Mesendoderm (in vitro differentiated cells): Measurements from ENCODE around the gene EXOSC2.
A peak's percentile ranks its signal among the peaks of the same experiment; 100 is the strongest.

ENCODE experiments used
- DNase-seq: peaks from one replicate; pipeline ENCODE4 v3.0.0; 2013
- H2AK5ac ChIP-seq: 2 replicates; pipeline ENCODE4 v1.6.1; 2013; ENCODE audit warnings: low read length, inconsistent platforms
- H2BK120ac ChIP-seq: 2 replicates; pipeline ENCODE4 v1.6.1; 2013; ENCODE audit warnings: low read depth, mild to moderate bottlenecking, low read length, moderate library complexity, mixed read lengths
- H2BK15ac ChIP-seq: replicated peaks from 2 replicates; pipeline ENCODE4 v1.6.1; 2013; ENCODE audit warnings: low read depth, mild to moderate bottlenecking, moderate library complexity
- H2BK5ac ChIP-seq: 2 replicates; pipeline ENCODE4 v1.6.1; 2013; ENCODE audit warnings: low read length, inconsistent platforms
- H3K18ac ChIP-seq: 2 replicates; pipeline ENCODE4 v1.6.1; 2013; ENCODE audit warnings: mild to moderate bottlenecking, low read length, mixed read lengths
- H3K23ac ChIP-seq: one replicate; pipeline ENCODE4 v1.6.1; 2013; ENCODE audit warnings: low read length
- H3K27ac ChIP-seq: 2 replicates; pipeline ENCODE4 v1.5.1; 2013; ENCODE audit warnings: low read depth, mild to moderate bottlenecking, inconsistent platforms, low read length, moderate library complexity
- H3K27me3 ChIP-seq: 2 replicates; pipeline ENCODE4 v1.6.1; 2013; ENCODE audit warnings: low read length, control low read depth, mild to moderate bottlenecking, inconsistent platforms; ENCODE audit not compliant: insufficient read depth, poor library complexity
- H3K36me3 ChIP-seq: 2 replicates; pipeline ENCODE4 v1.6.1; 2013; ENCODE audit warnings: low read length, inconsistent platforms; ENCODE audit not compliant: control insufficient read depth, insufficient read depth
- H3K4ac ChIP-seq: one replicate; pipeline ENCODE4 v1.6.1; 2013; ENCODE audit warnings: low read depth, mild to moderate bottlenecking, low read length, moderate library complexity
- H3K4me1 ChIP-seq: 2 replicates; pipeline ENCODE4 v1.6.1; 2013; ENCODE audit warnings: low read depth, low read length, inconsistent platforms; ENCODE audit not compliant: control insufficient read depth
- H3K4me2 ChIP-seq: 2 replicates; pipeline ENCODE4 v1.6.1; 2013; ENCODE audit warnings: low read length
- H3K4me3 ChIP-seq: 2 replicates; pipeline ENCODE4 v1.5.1; 2013; ENCODE audit warnings: mild to moderate bottlenecking, low read length
- H3K56ac ChIP-seq: one replicate; pipeline ENCODE4 v1.6.1; 2013; ENCODE audit warnings: low read length
- H3K79me1 ChIP-seq: 2 replicates; pipeline ENCODE4 v1.6.1; 2013; ENCODE audit warnings: low read length, inconsistent platforms
- H3K79me2 ChIP-seq: 2 replicates; pipeline ENCODE4 v1.6.1; 2013; ENCODE audit warnings: mild to moderate bottlenecking, low read length; ENCODE audit not compliant: control insufficient read depth, insufficient read depth
- H3K9ac ChIP-seq: 2 replicates; pipeline ENCODE4 v1.6.1; 2013; ENCODE audit warnings: low read length, inconsistent platforms
- H4K5ac ChIP-seq: one replicate; pipeline ENCODE4 v1.6.1; 2013; ENCODE audit warnings: low read length
- H4K8ac ChIP-seq: one replicate; pipeline ENCODE4 v1.6.1; 2013; ENCODE audit warnings: low read depth, mild to moderate bottlenecking, control low read depth, low read length, moderate library complexity
- WGBS: extraction: QIAGEN DNeasy Blood & Tissue Kit; methylation state at CpG from one replicate; pipeline ENCODE4 v1.1.7; 2013; ENCODE audit warnings: low lambda C conversion rate, missing lambda C conversion rate; ENCODE audit not compliant: insufficient coverage; ENCODE audit errors: extremely low coverage; 5-methylcytosine and 5-hydroxymethylcytosine counted together

EXOSC2 gene

GRCh38 chr9:130665431-130666392 is 27.9 kb upstream of the EXOSC2 start:
- Histone ChIP-seq H2AK5ac (no peak overlapping the region), H3K27ac (no peak overlapping the region), H3K27me3 (peaks cover 75% of the 10 kb centered on the region), H2BK5ac (no peak overlapping the region), H3K18ac (no peak overlapping the region), H3K79me1 (no peaks in the 10 kb centered on the region), H3K9ac (no peak overlapping the region), H3K4ac (no peak overlapping the region), H4K5ac (no peak overlapping the region), H3K36me3 (no peaks in the 10 kb centered on the region), H3K23ac (peak overlapping the region; percentile 66), H4K8ac (no peak overlapping the region), H3K79me2 (no peaks in the 10 kb centered on the region), H3K56ac (no peak overlapping the region), H3K4me2 (no peak overlapping the region), H3K4me1 (no peaks in the 10 kb centered on the region), H2BK120ac (no peak overlapping the region), H3K4me3 (no peak overlapping the region), H2BK15ac (no peak overlapping the region)
- no CpG with 5 or more reads among the region's 61 CpGs for WGBS
- peak; percentile 31 for DNase-seq

- Histone ChIP-seq H2BK120ac (no peak overlapping the region), H3K27ac (no peak overlapping the region), H3K4me1 (no peaks in the 10 kb centered on the region), H3K4me3 (no peak overlapping the region), H3K18ac (no peak overlapping the region), H3K79me2 (no peaks in the 10 kb centered on the region), H3K56ac (peak overlapping the region; percentile 5), H3K79me1 (no peaks in the 10 kb centered on the region), H3K4ac (no peak overlapping the region), H3K36me3 (no peaks in the 10 kb centered on the region), H3K9ac (no peak overlapping the region), H2AK5ac (no peak overlapping the region), H3K27me3 (peaks cover 66% of the 10 kb centered on the region), H3K4me2 (no peak overlapping the region), H2BK5ac (no peak overlapping the region), H4K8ac (no peak overlapping the region), H3K23ac (peak overlapping the region; percentile 45), H2BK15ac (no peak overlapping the region), H4K5ac (no peak overlapping the region)
- DNase-seq, result no peak
- WGBS, result no CpG with 5 or more reads among the region's 60 CpGs
These were observed 27.0 kb upstream of the EXOSC2 start for GRCh38 chr9:130666393-130667119.

- no CpG with 5 or more reads among the region's 4 CpGs for WGBS
- H3K36me3 ChIP-seq, result no peaks in the 10 kb centered on the region
These were observed 26.5 kb upstream of the EXOSC2 start for GRCh38 chr9:130667120-130667435.

GRCh38 chr9:130668196-130668595 is 25.4 kb upstream of the EXOSC2 start:
- no peak overlapping the region for H3K4ac ChIP-seq
- no peak overlapping the region for H3K9ac ChIP-seq
- H3K23ac ChIP-seq, result no peak overlapping the region

More at GRCh38 chr9:130667120-130667435, 26.5 kb upstream of the EXOSC2 start:
- Histone ChIP-seq H3K18ac (no peak overlapping the region), H2BK120ac (no peak overlapping the region), H2AK5ac (no peak overlapping the region), H2BK15ac (no peak overlapping the region), H3K79me2 (no peaks in the 10 kb centered on the region), H3K27me3 (peaks cover 61% of the 10 kb centered on the region), H3K56ac (no peak overlapping the region), H3K79me1 (no peaks in the 10 kb centered on the region), H3K27ac (no peak overlapping the region), H2BK5ac (no peak overlapping the region), H3K23ac (no peak overlapping the region), H4K5ac (no peak overlapping the region), H3K4me1 (no peaks in the 10 kb centered on the region), H3K4me2 (no peak overlapping the region), H3K4me3 (no peak overlapping the region), H4K8ac (no peak overlapping the region), H3K4ac (no peak overlapping the region), H3K9ac (no peak overlapping the region)
- no peak for DNase-seq

GRCh38 chr9:130668659-130669058 is 24.9 kb upstream of the EXOSC2 start:
- peaks cover 45% of the 10 kb centered on the region for H3K27me3 ChIP-seq
- H4K8ac ChIP-seq, result no peak overlapping the region
- H3K56ac ChIP-seq, result no peak overlapping the region
- no peak overlapping the region for H3K23ac ChIP-seq
- H3K27ac ChIP-seq, result no peak overlapping the region
- H3K4me1 ChIP-seq, result no peaks in the 10 kb centered on the region
- H3K9ac ChIP-seq, result no peak overlapping the region
- no peak overlapping the region for H3K18ac ChIP-seq
- H3K36me3 ChIP-seq, result no peaks in the 10 kb centered on the region
- no peak overlapping the region for H3K4me2 ChIP-seq
- H2BK5ac ChIP-seq, result no peak overlapping the region
- H4K5ac ChIP-seq, result no peak overlapping the region
- WGBS, result no CpG with 5 or more reads among the region's 12 CpGs
- no peaks in the 10 kb centered on the region for H3K79me2 ChIP-seq
- no peak overlapping the region for H2BK15ac ChIP-seq
- no peak overlapping the region for H2AK5ac ChIP-seq
- no peak overlapping the region for H2BK120ac ChIP-seq
- no peak overlapping the region for H3K4me3 ChIP-seq
- H3K4ac ChIP-seq, result no peak overlapping the region
- no peaks in the 10 kb centered on the region for H3K79me1 ChIP-seq
- DNase-seq, result no peak

More at GRCh38 chr9:130668196-130668595, 25.4 kb upstream of the EXOSC2 start:
- H3K56ac ChIP-seq, result no peak overlapping the region
- H4K8ac ChIP-seq, result no peak overlapping the region
- H3K79me1 ChIP-seq, result no peaks in the 10 kb centered on the region
- H2BK5ac ChIP-seq, result no peak overlapping the region
- no peak for DNase-seq
- no peaks in the 10 kb centered on the region for H3K4me1 ChIP-seq
- no peak overlapping the region for H2AK5ac ChIP-seq
- H3K27me3 ChIP-seq, result peaks cover 50% of the 10 kb centered on the region
- no peak overlapping the region for H2BK15ac ChIP-seq
- no peak overlapping the region for H3K4me2 ChIP-seq
- H2BK120ac ChIP-seq, result no peak overlapping the region
- H3K18ac ChIP-seq, result no peak overlapping the region
- no peaks in the 10 kb centered on the region for H3K79me2 ChIP-seq
- WGBS, result no CpG with 5 or more reads among the region's 13 CpGs
- no peaks in the 10 kb centered on the region for H3K36me3 ChIP-seq
- no peak overlapping the region for H3K27ac ChIP-seq
- no peak overlapping the region for H3K4me3 ChIP-seq
- H4K5ac ChIP-seq, result no peak overlapping the region
